Stomach (tissue), 4 donors: ENCODE measurements around the gene PLEKHM3.

Experiments
- CTCF ChIP-seq, 7 experiments: fragments of 450-650 bp in 4 of 7; fragments of 200-600 bp in 3 of 7; sonication (generic) in 3 of 7; IDR thresholded peaks; one replicate each; pipeline ENCODE4 v1.5.1; 2016 to 2019; ENCODE audit warnings: antibody characterized with exemption in 7 of 7, control low read depth in 2 of 7, mild to moderate bottlenecking in 1 of 7
- POLR2A ChIP-seq, 4 donors: fragments of 450-650 bp; IDR thresholded peaks; one replicate each; pipeline ENCODE4 v1.6.1; 2016; ENCODE audit warnings: antibody characterized with exemption in 4 of 4, control low read depth in 2 of 4, mild to moderate bottlenecking in 1 of 4, moderate library complexity in 1 of 4
- POLR2AphosphoS5 ChIP-seq, 3 donors: sonication (generic); formaldehyde crosslinking; IDR thresholded peaks; one replicate each; pipeline ENCODE4 v1.6.1; 2016; ENCODE audit warnings: antibody characterized with exemption in 3 of 3

GRCh38 chr2:208069186-208069585, 43.9 kb upstream of the PLEKHM3 start:
- TF ChIP-seq POLR2AphosphoS5 (IDR thresholded peaks at IDR 0.05) (no peak), CTCF (IDR thresholded peaks at IDR 0.05) (no peak), POLR2A (IDR thresholded peaks at IDR 0.05) (no peak)
